Measurements from ENCODE around the gene ELOVL6. TPM values are rescaled to one million over a fixed set of nuclear protein-coding genes. Genes with fewer than 3 reads are reported as not detected.
"Not testable (repeated sequence)": the region's sequence is repeated elsewhere in the genome, so short reads cannot be mapped to it uniquely, and the experiment has no call there.

ELOVL6 gene
- total RNA-seq, 1 donor from 2014 or later = 3.6 TPM

GRCh38 chr4:110159541-110159940 lies 38.9 kb downstream of the ELOVL6 start:
- ATAC-seq (no peak), DNase-seq (no peak)
- no peaks in the 10 kb centered on the region for H3K9me3 ChIP-seq
- H3K36me3 ChIP-seq = no peaks in the 10 kb centered on the region
- no peak overlapping the region for H3K4me3 ChIP-seq
- no peaks in the 10 kb centered on the region for H3K27me3 ChIP-seq (ENCODE audit: low read depth)
- H3K27ac ChIP-seq = no peak overlapping the region
- H3K4me1 ChIP-seq = no peaks in the 10 kb centered on the region
- TF ChIP-seq, protein P1, sequence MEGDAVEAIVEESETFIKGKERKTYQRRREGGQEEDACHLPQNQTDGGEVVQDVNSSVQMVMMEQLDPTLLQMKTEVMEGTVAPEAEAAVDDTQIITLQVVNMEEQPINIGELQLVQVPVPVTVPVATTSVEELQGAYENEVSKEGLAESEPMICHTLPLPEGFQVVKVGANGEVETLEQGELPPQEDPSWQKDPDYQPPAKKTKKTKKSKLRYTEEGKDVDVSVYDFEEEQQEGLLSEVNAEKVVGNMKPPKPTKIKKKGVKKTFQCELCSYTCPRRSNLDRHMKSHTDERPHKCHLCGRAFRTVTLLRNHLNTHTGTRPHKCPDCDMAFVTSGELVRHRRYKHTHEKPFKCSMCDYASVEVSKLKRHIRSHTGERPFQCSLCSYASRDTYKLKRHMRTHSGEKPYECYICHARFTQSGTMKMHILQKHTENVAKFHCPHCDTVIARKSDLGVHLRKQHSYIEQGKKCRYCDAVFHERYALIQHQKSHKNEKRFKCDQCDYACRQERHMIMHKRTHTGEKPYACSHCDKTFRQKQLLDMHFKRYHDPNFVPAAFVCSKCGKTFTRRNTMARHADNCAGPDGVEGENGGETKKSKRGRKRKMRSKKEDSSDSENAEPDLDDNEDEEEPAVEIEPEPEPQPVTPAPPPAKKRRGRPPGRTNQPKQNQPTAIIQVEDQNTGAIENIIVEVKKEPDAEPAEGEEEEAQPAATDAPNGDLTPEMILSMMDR (IDR thresholded peaks at IDR 0.05) = no peak
- intact Hi-C loops (cut with DNase I) = no loop called here

GRCh38 chr4:110157580-110157979 lies 40.8 kb downstream of the ELOVL6 start:
- no peaks in the 10 kb centered on the region for H3K36me3 ChIP-seq
- no peaks in the 10 kb centered on the region for H3K27me3 ChIP-seq (ENCODE audit: low read depth)
- no peaks in the 10 kb centered on the region for H3K4me1 ChIP-seq
- DNase-seq (no peak), ATAC-seq (no peak)
- TF ChIP-seq, protein P1 (IDR thresholded peaks at IDR 0.05) = no peak
- intact Hi-C loops (cut with DNase I) = no loop called here
- H3K27ac ChIP-seq = no peak overlapping the region
- H3K9me3 ChIP-seq = no peaks in the 10 kb centered on the region
- no peak overlapping the region for H3K4me3 ChIP-seq

DNA sequence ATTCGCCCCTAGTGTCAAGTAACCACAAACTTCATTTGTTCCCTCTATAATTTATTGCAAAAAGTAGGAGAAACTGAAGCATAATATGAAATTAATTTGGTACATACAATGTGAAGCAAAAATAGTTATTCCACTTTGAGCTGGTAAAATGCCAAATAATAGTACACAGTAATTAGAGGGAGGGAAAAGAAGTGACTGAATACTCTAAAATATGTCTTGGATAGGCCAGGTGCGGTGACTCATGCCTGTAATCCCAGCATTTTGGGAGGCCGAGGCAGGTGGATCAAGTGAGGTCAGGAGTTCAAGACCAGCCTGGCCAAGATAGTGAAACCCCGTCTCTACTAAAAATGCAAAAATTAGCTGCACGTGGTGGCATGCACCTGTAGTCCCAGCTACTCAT lies 41.2 kb downstream of the ELOVL6 start:
- H3K27ac ChIP-seq; H3K36me3 ChIP-seq; H3K4me3 ChIP-seq; DNase-seq; H3K4me1 ChIP-seq; ATAC-seq; intact Hi-C loops (cut with DNase I); H3K9me3 ChIP-seq; H3K27me3 ChIP-seq (ENCODE audit: low read depth): not testable (repeated sequence)

GRCh38 chr4:110156442-110156841 lies 42.0 kb downstream of the ELOVL6 start:
- H3K9me3 ChIP-seq = no peaks in the 10 kb centered on the region
- TF ChIP-seq, protein P1 (IDR thresholded peaks at IDR 0.05) = no peak
- no peak for DNase-seq
- H3K4me3 ChIP-seq = no peak overlapping the region
- H3K36me3 ChIP-seq = no peaks in the 10 kb centered on the region
- H3K27ac ChIP-seq = no peak overlapping the region
- ATAC-seq = no peak
- intact Hi-C loops (cut with DNase I) = no loop called here
- H3K4me1 ChIP-seq = no peaks in the 10 kb centered on the region
- H3K27me3 ChIP-seq (ENCODE audit: low read depth) = no peaks in the 10 kb centered on the region

- Histone ChIP-seq H3K4me1 (no peaks in the 10 kb centered on the region), H3K27me3 (ENCODE audit: low read depth) (no peaks in the 10 kb centered on the region), H3K4me3 (no peak overlapping the region), H3K27ac (no peak overlapping the region), H3K36me3 (no peaks in the 10 kb centered on the region), H3K9me3 (no peaks in the 10 kb centered on the region)
- TF ChIP-seq, protein P1 (IDR thresholded peaks at IDR 0.05) = no peak
- intact Hi-C loops (cut with DNase I) = no loop called here
- DNase-seq (no peak), ATAC-seq (no peak)
Observed at GRCh38 chr4:110155654-110156053, 42.8 kb downstream of the ELOVL6 start.

DNA sequence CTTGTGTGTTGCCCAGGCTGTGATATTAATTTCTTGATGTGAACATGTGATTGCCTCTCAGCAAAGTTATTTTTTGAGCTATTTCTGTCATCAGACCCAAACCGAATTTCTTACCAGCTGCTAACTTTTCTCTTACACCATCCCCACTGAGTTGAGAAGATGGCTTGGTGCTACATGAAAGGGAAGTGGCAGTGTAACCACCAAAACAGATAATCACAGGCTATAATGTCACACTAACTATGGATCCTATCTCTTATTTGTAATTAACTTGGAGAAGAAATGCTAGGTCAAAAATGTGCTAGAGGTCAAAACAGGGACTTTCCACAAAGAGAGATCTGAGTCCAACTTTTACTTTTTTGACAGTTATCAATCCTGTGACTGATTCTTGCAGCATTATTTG lies 43.8 kb downstream of the ELOVL6 start:
- no peak overlapping the region for H3K4me3 ChIP-seq
- H3K27me3 ChIP-seq (ENCODE audit: low read depth) = no peaks in the 10 kb centered on the region
- DNase-seq (no peak), ATAC-seq (no peak)
- H3K4me1 ChIP-seq = no peaks in the 10 kb centered on the region
- no peak overlapping the region for H3K27ac ChIP-seq
- no peaks in the 10 kb centered on the region for H3K36me3 ChIP-seq
- no peaks in the 10 kb centered on the region for H3K9me3 ChIP-seq
- intact Hi-C loops (cut with DNase I) = no loop called here
- TF ChIP-seq, protein P1 (IDR thresholded peaks at IDR 0.05) = no peak
